Caki2 (cell line): Measurements from ENCODE around the gene COBLL1. TPM values are rescaled to one million over a fixed set of nuclear protein-coding genes. Genes with fewer than 3 reads are reported as not detected.
"Not testable (repeated sequence)": the region's sequence is repeated elsewhere in the genome, so short reads cannot be mapped to it uniquely, and the experiment has no call there.

ENCODE experiments used
- DNase-seq: peaks from one replicate; pipeline ENCODE4 v3.0.0-alpha.2; 2015; ENCODE audit warnings: low read depth
- in situ Hi-C: cut with HindIII; loops from 2 replicates; pipeline ENCODE4 v1.10.0; 2016; ENCODE audit warnings: low sequenced_read_pairs, low pct_unique_long_range_greater_than_20kb, mixed read lengths
- total RNA-seq: library from RNA; depleted of rRNA; stranded (reverse); fragments of >200 nt; shearing (Covaris generic); gene quantifications from 2 replicates; pipeline ENCODE4 v1.2.3, GENCODE V29; 2014; ENCODE audit warnings: low replicate concordance

COBLL1 gene
- total RNA-seq, 1 experiment from 2014 or later, result 16.4 TPM

- in situ Hi-C loops, result no loop called here
- DNase-seq, result peak; percentile 73
These were observed 94.9 kb downstream of the COBLL1 start for GRCh38 chr2:164746713-164747112.

- no peak for DNase-seq
These were observed 96.4 kb downstream of the COBLL1 start for GRCh38 chr2:164745012-164745797.

GRCh38 chr2:164742738-164743317 lies 98.8 kb downstream of the COBLL1 start:
- DNase-seq, result no peak
- in situ Hi-C loops, result no loop called here

More at GRCh38 chr2:164745012-164745797, 96.4 kb downstream of the COBLL1 start:
- in situ Hi-C loops, result no loop called here

GRCh38 chr2:164739966-164740365 lies 101.7 kb downstream of the COBLL1 start:
- in situ Hi-C loops, result no loop called here
- peak; percentile 70 for DNase-seq

- in situ Hi-C loops, result no loop called here
- DNase-seq, result peak; percentile 69
These were observed 104.0 kb downstream of the COBLL1 start for GRCh38 chr2:164737612-164738081.

- in situ Hi-C loops, result no loop called here
- DNase-seq, result peak; percentile 96
These were observed 106.2 kb downstream of the COBLL1 start for GRCh38 chr2:164735309-164735919.

GRCh38 chr2:164734196-164734595 lies 107.4 kb downstream of the COBLL1 start:
- in situ Hi-C loops, result no loop called here
- no peak for DNase-seq

- in situ Hi-C loops, result no loop called here
- DNase-seq, result peak; percentile 47
These were observed 116.1 kb downstream of the COBLL1 start for GRCh38 chr2:164725542-164725941.

- in situ Hi-C loops, result no loop called here
- DNase-seq, result no peak
These were observed 118.8 kb downstream of the COBLL1 start for GRCh38 chr2:164722616-164723338.

GRCh38 chr2:164721430-164721829 lies 120.2 kb downstream of the COBLL1 start:
- no peak for DNase-seq
- in situ Hi-C loops, result no loop called here

- in situ Hi-C loops, result no loop called here
- no peak for DNase-seq
These were observed 121.4 kb downstream of the COBLL1 start for GRCh38 chr2:164719996-164720941.

GRCh38 chr2:164717000-164717803 lies 124.4 kb downstream of the COBLL1 start:
- in situ Hi-C loops, result no loop called here
- peak; percentile 38 for DNase-seq

- DNase-seq, result no peak
- in situ Hi-C loops, result no loop called here
These were observed 127.2 kb downstream of the COBLL1 start for GRCh38 chr2:164714471-164714870.

GRCh38 chr2:164711766-164712138 lies 129.9 kb downstream of the COBLL1 start:
- peak; percentile 93 for DNase-seq

GRCh38 chr2:164710837-164711765 lies 130.5 kb downstream of the COBLL1 start:
- in situ Hi-C loops, result no loop called here
- DNase-seq, result peak; percentile 90

More at GRCh38 chr2:164711766-164712138, 129.9 kb downstream of the COBLL1 start:
- in situ Hi-C loops, result no loop called here

GRCh38 chr2:164710252-164710836 lies 131.3 kb downstream of the COBLL1 start:
- peak; percentile 33 for DNase-seq
- in situ Hi-C loops, result not testable (repeated sequence)
